H9 (cell line): ENCODE measurements around the gene COL4A6. TPM values are rescaled to one million over a fixed set of nuclear protein-coding genes. Genes with fewer than 3 reads are reported as not detected.

Source experiments
- DNase-seq: peaks from one replicate; pipeline ENCODE4 v3.0.0-alpha.2; 2017
- H2AFZ ChIP-seq: one replicate; pipeline ENCODE4 v1.6.1; 2013; ENCODE audit warnings: mild to moderate bottlenecking, low read length, control low read depth, moderate library complexity
- H2AK5ac ChIP-seq: 2 replicates; pipeline ENCODE4 v1.6.1; 2013; ENCODE audit warnings: low read length, control low read depth, mixed read lengths; ENCODE audit not compliant: insufficient read length
- H2BK120ac ChIP-seq: one replicate; pipeline ENCODE4 v1.6.1; 2013; ENCODE audit warnings: low read depth, mild to moderate bottlenecking, low read length, control low read depth, inconsistent platforms; ENCODE audit not compliant: poor library complexity, severe bottlenecking
- H2BK12ac ChIP-seq: 2 replicates; pipeline ENCODE4 v1.6.1; 2013; ENCODE audit warnings: low read length, control low read depth, mixed read lengths, low read depth; ENCODE audit not compliant: insufficient read length
- H2BK15ac ChIP-seq: 2 replicates; pipeline ENCODE4 v1.6.1; 2013; ENCODE audit warnings: low read depth, low read length, control low read depth
- H2BK20ac ChIP-seq: one replicate; pipeline ENCODE4 v1.6.1; 2013; ENCODE audit warnings: low read depth, mild to moderate bottlenecking, low read length, control low read depth, inconsistent platforms; ENCODE audit not compliant: poor library complexity, severe bottlenecking
- H2BK5ac ChIP-seq: 2 replicates; pipeline ENCODE4 v1.6.1; 2013; ENCODE audit warnings: low read length, control low read depth, mixed read lengths; ENCODE audit not compliant: insufficient read length
- H3K14ac ChIP-seq: 2 replicates; pipeline ENCODE4 v1.6.1; 2013; ENCODE audit warnings: low read length, control low read depth; ENCODE audit not compliant: insufficient read depth
- H3K18ac ChIP-seq: 2 replicates; pipeline ENCODE4 v1.6.1; 2013; ENCODE audit warnings: low read depth, mild to moderate bottlenecking, mixed read lengths, low read length, control low read depth; ENCODE audit not compliant: insufficient read length
- H3K23ac ChIP-seq: 2 replicates; pipeline ENCODE4 v1.6.1; 2013; ENCODE audit warnings: low read length, control low read depth, mixed read lengths, low read depth; ENCODE audit not compliant: insufficient read length
- H3K23me2 ChIP-seq: 2 replicates; pipeline ENCODE4 v1.6.1; 2013; ENCODE audit warnings: low read depth, mild to moderate bottlenecking, mixed read lengths, low read length, control low read depth; ENCODE audit not compliant: insufficient read length, poor library complexity, severe bottlenecking
- H3K27ac ChIP-seq: 2 replicates; pipeline ENCODE4 v1.5.1; 2013; ENCODE audit warnings: low read length, control low read depth, mixed read lengths, low read depth; ENCODE audit not compliant: insufficient read length
- H3K27me3 ChIP-seq: 2 replicates; pipeline ENCODE4 v1.6.1; 2013; ENCODE audit warnings: low read length, control low read depth, inconsistent platforms; ENCODE audit not compliant: insufficient read depth
- H3K4ac ChIP-seq: 2 replicates; pipeline ENCODE4 v1.6.1; 2013; ENCODE audit warnings: low read depth, mild to moderate bottlenecking, control low read depth, inconsistent platforms, low read length, moderate library complexity
- H3K4me1 ChIP-seq: 2 replicates; pipeline ENCODE4 v1.6.1; 2013; ENCODE audit warnings: low read length, control low read depth, inconsistent platforms; ENCODE audit not compliant: insufficient read depth
- H3K4me2 ChIP-seq: 2 replicates; pipeline ENCODE4 v1.6.1; 2013; ENCODE audit warnings: low read length, control low read depth, mixed read lengths; ENCODE audit not compliant: insufficient read length, insufficient read depth
- H3K56ac ChIP-seq: 2 replicates; pipeline ENCODE4 v1.6.1; 2013; ENCODE audit warnings: low read depth, mild to moderate bottlenecking, mixed read lengths, low read length, control low read depth; ENCODE audit not compliant: insufficient read length
- H3K79me1 ChIP-seq: 2 replicates; pipeline ENCODE4 v1.6.1; 2013; ENCODE audit warnings: low read depth, mild to moderate bottlenecking, moderate library complexity, low read length, control low read depth, inconsistent platforms; ENCODE audit not compliant: insufficient read depth, poor library complexity, severe bottlenecking
- H3K79me2 ChIP-seq: 2 replicates; pipeline ENCODE4 v1.6.1; 2013; ENCODE audit warnings: low read length, control low read depth, inconsistent platforms; ENCODE audit not compliant: insufficient read depth
- H3K9ac ChIP-seq: 2 replicates; pipeline ENCODE4 v1.6.1; 2013; ENCODE audit warnings: low read length, control low read depth, mixed read lengths; ENCODE audit not compliant: insufficient read length; ENCODE audit errors: extremely low read depth
- H3K9me3 ChIP-seq: one replicate; pipeline ENCODE4 v1.6.1; 2013; ENCODE audit warnings: low read depth, low read length, inconsistent platforms; ENCODE audit not compliant: control insufficient read depth
- H3T11ph ChIP-seq: one replicate; pipeline ENCODE4 v1.6.1; 2013; ENCODE audit warnings: mild to moderate bottlenecking, low read length, control low read depth, inconsistent platforms
- H4K20me1 ChIP-seq: one replicate; pipeline ENCODE4 v1.6.1; 2013; ENCODE audit not compliant: control insufficient read depth, insufficient read length, insufficient read depth
- H4K5ac ChIP-seq: 2 replicates; pipeline ENCODE4 v1.6.1; 2013; ENCODE audit warnings: low read depth, mild to moderate bottlenecking, mixed read lengths, low read length, control low read depth; ENCODE audit not compliant: insufficient read length
- H4K8ac ChIP-seq: replicated peaks from 2 replicates; pipeline ENCODE4 v1.6.1; 2013; ENCODE audit warnings: low read length, control low read depth, mixed read lengths, low read depth; ENCODE audit not compliant: insufficient read length
- H4K91ac ChIP-seq: 2 replicates; pipeline ENCODE4 v1.6.1; 2013; ENCODE audit warnings: low read depth, mild to moderate bottlenecking, moderate library complexity, mixed read lengths, low read length, control low read depth; ENCODE audit not compliant: insufficient read length
- H3K27ac Mint-ChIP-seq, 3 experiments: 2 replicates in 2 of 3; 3 replicates in 1 of 3; pipeline ENCODE4 v1.8.0; 2020 to 2021; ENCODE audit warnings: mixed read lengths in 3 of 3, mild to moderate bottlenecking in 1 of 3, moderate library complexity in 1 of 3
- H3K27me3 Mint-ChIP-seq: 2 replicates; pipeline ENCODE4 v1.8.0; 2021; ENCODE audit warnings: low read depth, mild to moderate bottlenecking, moderate library complexity, mixed read lengths
- H3K36me3 Mint-ChIP-seq, 3 experiments: 2 replicates in 2 of 3; 3 replicates in 1 of 3; pipeline ENCODE4 v1.8.0; 2020 to 2021; ENCODE audit warnings: low read depth in 3 of 3, mixed read lengths in 3 of 3; ENCODE audit not compliant: insufficient read depth in 1 of 3
- H3K4me1 Mint-ChIP-seq, 2 experiments: 2 replicates each; pipeline ENCODE4 v1.8.0; 2020; ENCODE audit warnings: mixed read lengths in 2 of 2
- H3K4me3 Mint-ChIP-seq, 2 experiments: 2 replicates in 1 of 2; 3 replicates in 1 of 2; pipeline ENCODE4 v1.8.0; 2020 to 2021; ENCODE audit warnings: mild to moderate bottlenecking in 2 of 2, mixed read lengths in 2 of 2, moderate library complexity in 1 of 2
- H3K9me3 Mint-ChIP-seq, 2 experiments: 2 replicates in 1 of 2; 3 replicates in 1 of 2; pipeline ENCODE4 v1.8.0; 2020; ENCODE audit warnings: mild to moderate bottlenecking in 2 of 2, mixed read lengths in 2 of 2, moderate library complexity in 1 of 2
- WGBS: extraction: QIAGEN DNeasy Blood & Tissue Kit; methylation state at CpG from one replicate; pipeline ENCODE4 v1.1.7; 2013; ENCODE audit warnings: missing lambda C conversion rate, low lambda C conversion rate, mixed read lengths; ENCODE audit not compliant: insufficient read length; ENCODE audit errors: extremely low coverage; 5-methylcytosine and 5-hydroxymethylcytosine counted together
- total RNA-seq: library from RNA; stranded (reverse); gene quantifications from 2 replicates; pipeline ENCODE4 v1.2.1, GENCODE V29; 2021
- TF ChIP-seq, protein P1 (sequence below): fragments of 200-600 bp; sonication (generic); conservative IDR thresholded peaks from 3 replicates; pipeline ENCODE4 v1.8.0; 2021; ENCODE audit warnings: antibody characterized with exemption, mild to moderate bottlenecking

The COL4A6 gene
- total RNA-seq, 1 experiment from 2014 or later: 16.7 TPM

GRCh38 chrX:108285918-108286317 lies 152.3 kb downstream of the COL4A6 start:
- Histone ChIP-seq H3K18ac (no peak overlapping the region), H2BK12ac (no peak overlapping the region), H3K4me2 (no peak overlapping the region), H2BK120ac (no peak overlapping the region), H2BK5ac (no peak overlapping the region), H2BK20ac (no peak overlapping the region), H3K14ac (no peak overlapping the region), H3K56ac (no peak overlapping the region), H3K79me2 (no peaks in the 10 kb centered on the region), H2AK5ac (no peak overlapping the region), H3K4me1 (no peaks in the 10 kb centered on the region), H3K23ac (no peak overlapping the region), H3K9ac (no peak overlapping the region), H4K8ac (no peak overlapping the region), H3K23me2 (no peaks in the 10 kb centered on the region), H3K27me3 (no peaks in the 10 kb centered on the region), H3K9me3 (no peaks in the 10 kb centered on the region), H2BK15ac (no peak overlapping the region), H4K20me1 (no peaks in the 10 kb centered on the region), H3K4ac (no peak overlapping the region), H2AFZ (no peak overlapping the region), H3T11ph (no peak overlapping the region), H4K5ac (no peak overlapping the region), H3K27ac (no peak overlapping the region), H4K91ac (no peak overlapping the region), H3K79me1 (no peaks in the 10 kb centered on the region)
- Mint-ChIP-seq H3K27me3 (no peaks in the 10 kb centered on the region), H3K9me3 (no peaks in the 10 kb centered on the region; a peak in 1 of 5 replicates), H3K27ac (no peak overlapping the region; a peak in 1 of 7 replicates), H3K4me1 (no peaks in the 10 kb centered on the region), H3K4me3 (no peak overlapping the region), H3K36me3 (0 out of 7 replicates have a peak, but pooled peaks cover 0 to 1% (median 0%) of the 10 kb centered on the region in 3 experiments)
- no CpG with 5 or more reads among the region's 2 CpGs for WGBS
- TF ChIP-seq, protein P1, sequence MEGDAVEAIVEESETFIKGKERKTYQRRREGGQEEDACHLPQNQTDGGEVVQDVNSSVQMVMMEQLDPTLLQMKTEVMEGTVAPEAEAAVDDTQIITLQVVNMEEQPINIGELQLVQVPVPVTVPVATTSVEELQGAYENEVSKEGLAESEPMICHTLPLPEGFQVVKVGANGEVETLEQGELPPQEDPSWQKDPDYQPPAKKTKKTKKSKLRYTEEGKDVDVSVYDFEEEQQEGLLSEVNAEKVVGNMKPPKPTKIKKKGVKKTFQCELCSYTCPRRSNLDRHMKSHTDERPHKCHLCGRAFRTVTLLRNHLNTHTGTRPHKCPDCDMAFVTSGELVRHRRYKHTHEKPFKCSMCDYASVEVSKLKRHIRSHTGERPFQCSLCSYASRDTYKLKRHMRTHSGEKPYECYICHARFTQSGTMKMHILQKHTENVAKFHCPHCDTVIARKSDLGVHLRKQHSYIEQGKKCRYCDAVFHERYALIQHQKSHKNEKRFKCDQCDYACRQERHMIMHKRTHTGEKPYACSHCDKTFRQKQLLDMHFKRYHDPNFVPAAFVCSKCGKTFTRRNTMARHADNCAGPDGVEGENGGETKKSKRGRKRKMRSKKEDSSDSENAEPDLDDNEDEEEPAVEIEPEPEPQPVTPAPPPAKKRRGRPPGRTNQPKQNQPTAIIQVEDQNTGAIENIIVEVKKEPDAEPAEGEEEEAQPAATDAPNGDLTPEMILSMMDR: no peak
- DNase-seq: no peak
